HG02884 (cell line): Measurements from ENCODE around the gene MAPKAP1.
"Not testable (repeated sequence)": the region's sequence is repeated elsewhere in the genome, so short reads cannot be mapped to it uniquely, and the experiment has no call there.

Experiments
- ATAC-seq: cut with Tn5 transposase; IDR thresholded peaks from one replicate; pipeline ENCODE4 v1.9.1; 2021; ENCODE audit warnings: mild to moderate bottlenecking, moderate library complexity; ENCODE audit not compliant: unreplicated experiment

The MAPKAP1 gene

GRCh38 chr9:125732562-125732961 is 25.6 kb upstream of the MAPKAP1 start:
- no peak for ATAC-seq

- ATAC-seq, result no peak
Measured at GRCh38 chr9:125730168-125730567, 23.2 kb upstream of the MAPKAP1 start.

- no peak for ATAC-seq
Measured at GRCh38 chr9:125726456-125727132, 19.6 kb upstream of the MAPKAP1 start.

GRCh38 chr9:125707472-125707804 is 430 bp upstream of the MAPKAP1 start:
- ATAC-seq, result no peak

- ATAC-seq, result no peak
Measured at GRCh38 chr9:125705893-125706292, 1.1 kb downstream of the MAPKAP1 start.

- no peak for ATAC-seq
Measured at GRCh38 chr9:125703662-125704061, 3.3 kb downstream of the MAPKAP1 start.

GRCh38 chr9:125701351-125701750 is 5.7 kb downstream of the MAPKAP1 start:
- no peak for ATAC-seq

GRCh38 chr9:125700791-125701190 is 6.2 kb downstream of the MAPKAP1 start:
- no peak for ATAC-seq

DNA sequence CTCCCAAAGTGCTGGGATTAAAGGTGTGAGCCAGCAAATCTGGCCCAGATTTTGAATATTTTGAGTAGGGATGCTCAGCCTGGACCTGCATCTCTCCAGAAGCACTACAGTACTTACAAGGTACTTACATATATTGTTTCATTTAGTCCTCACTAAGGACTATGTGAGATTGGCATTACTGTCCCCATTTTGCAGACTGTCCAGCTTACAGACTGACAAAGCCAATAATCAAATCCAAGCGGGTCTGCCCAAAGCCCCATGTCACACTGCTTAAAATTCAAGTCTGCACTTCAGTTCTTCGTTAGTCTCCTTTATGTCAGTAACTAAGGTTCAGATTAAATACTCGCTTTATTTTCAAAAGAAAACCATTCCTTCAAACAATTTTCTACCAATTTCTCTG is 7.1 kb downstream of the MAPKAP1 start:
- no peak for ATAC-seq

- ATAC-seq, result no peak
Measured at GRCh38 chr9:125696106-125696647, 10.8 kb downstream of the MAPKAP1 start.

- ATAC-seq, result not testable (repeated sequence)
Measured at GRCh38 chr9:125695548-125695947, 11.5 kb downstream of the MAPKAP1 start.

GRCh38 chr9:125694478-125694877 is 12.5 kb downstream of the MAPKAP1 start:
- ATAC-seq, result no peak

DNA sequence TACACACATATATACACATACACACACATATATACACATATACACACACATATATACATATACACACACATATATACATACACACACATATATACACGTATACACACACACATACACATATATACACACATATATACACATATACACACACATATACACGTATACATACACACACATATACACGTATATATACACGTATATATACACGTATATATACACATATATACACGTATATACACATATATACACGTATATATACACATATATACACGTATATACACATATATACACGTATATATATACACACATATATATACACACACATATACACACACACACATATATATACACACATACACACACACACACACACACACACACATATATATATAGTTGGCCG is 13.5 kb downstream of the MAPKAP1 start:
- not testable (repeated sequence) for ATAC-seq

DNA sequence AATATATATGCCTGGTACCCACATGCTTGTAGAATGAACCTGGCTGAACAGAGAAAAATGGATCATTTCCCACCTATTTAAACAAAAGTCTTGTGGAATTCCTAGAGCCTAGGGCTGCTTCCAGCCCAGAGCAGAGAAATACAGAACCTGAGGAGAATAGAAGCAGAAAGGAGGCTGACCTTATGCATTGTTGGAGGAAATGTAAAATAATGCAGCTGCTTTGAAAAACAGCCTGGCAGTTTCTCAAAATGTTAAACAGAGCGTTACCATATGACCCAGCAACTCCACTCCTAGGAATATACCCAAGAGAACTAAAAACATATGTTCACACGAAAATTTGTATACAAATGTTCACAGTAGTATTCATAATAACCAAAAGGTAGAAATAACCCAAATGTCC is 15.1 kb downstream of the MAPKAP1 start:
- no peak for ATAC-seq

GRCh38 chr9:125690679-125691078 is 16.3 kb downstream of the MAPKAP1 start:
- ATAC-seq, result no peak

GRCh38 chr9:125687163-125687863 is 19.7 kb downstream of the MAPKAP1 start:
- no peak for ATAC-seq

DNA sequence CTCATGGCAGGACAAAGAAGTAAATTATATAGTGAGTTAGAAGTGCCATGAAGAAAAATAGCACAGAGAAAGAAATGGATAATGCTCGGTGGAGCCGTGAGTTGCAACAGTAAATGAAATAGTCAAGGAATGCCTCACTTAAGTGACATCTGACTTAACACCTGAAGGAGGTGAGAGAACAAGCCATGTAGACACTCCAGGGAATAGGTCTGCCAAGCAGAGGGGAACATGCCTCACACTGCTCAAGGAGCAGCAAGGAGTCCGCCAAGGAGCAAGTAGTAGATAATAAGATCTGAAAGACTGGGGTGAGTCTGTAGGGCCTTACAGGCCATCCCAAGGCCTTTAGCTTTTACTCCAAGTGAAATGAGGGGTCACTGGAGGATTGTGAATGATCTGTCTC is 21.8 kb downstream of the MAPKAP1 start:
- ATAC-seq, result no peak

GRCh38 chr9:125683486-125683885 is 23.5 kb downstream of the MAPKAP1 start:
- no peak for ATAC-seq

- no peak for ATAC-seq
Measured at GRCh38 chr9:125682340-125682739, 24.7 kb downstream of the MAPKAP1 start.

DNA sequence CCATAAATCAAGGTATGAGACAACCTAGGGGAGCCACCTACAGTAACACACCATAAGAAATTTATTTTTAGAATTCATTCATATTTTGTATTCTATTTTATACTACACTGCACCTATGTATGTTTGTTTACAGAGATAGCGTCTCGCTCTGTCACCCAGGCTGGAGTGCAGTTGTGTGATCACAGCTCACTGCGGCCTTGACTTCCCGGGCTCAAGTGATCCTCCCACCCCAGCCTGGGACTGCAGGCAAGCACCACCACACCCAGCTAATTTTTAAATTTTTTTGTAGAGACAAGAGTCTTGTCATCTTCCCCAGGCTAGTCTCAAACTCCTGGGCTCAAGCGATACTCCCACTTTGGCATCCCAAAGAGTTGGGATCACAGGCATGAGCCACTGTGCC is 25.4 kb downstream of the MAPKAP1 start:
- ATAC-seq, result no peak

DNA sequence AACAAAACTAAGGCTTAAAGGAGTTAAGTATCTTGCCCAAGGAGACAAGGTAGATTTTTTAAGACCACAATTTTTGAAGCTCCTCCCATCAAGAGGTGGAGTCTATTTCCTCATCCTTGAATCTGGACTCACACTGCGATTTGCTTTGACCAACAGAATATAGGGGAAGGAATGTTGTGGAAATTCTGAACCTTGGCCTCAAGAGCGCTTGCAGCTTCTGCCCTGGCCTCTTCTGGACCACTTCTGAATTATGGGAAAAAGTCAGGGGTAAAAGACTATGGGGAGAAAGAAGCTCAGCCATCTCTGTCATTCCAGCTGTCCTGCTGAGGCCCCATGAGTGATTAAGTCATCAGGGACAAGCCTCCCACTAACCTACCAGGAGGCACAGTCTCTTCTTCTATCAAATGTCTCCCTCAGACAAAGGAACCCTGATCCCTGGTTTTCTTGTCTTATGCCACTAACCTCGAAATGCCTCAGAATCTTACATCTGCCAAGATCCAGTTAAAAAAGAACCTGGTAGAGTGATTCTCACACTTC is 25.9 kb downstream of the MAPKAP1 start:
- ATAC-seq, result no peak

- ATAC-seq, result no peak
Measured at GRCh38 chr9:125680445-125680844, 26.6 kb downstream of the MAPKAP1 start.
